Stimulated activated CD4-positive, alpha-beta T cell treated with anti-CD3 and anti-CD28 coated beads, Interleukin-12 subunit alpha, Interleukin-12 subunit beta, amount 100 ng/mL, for 4 hours (primary cell): ENCODE results near the gene PANK3.
A peak's percentile ranks its signal among the peaks of the same experiment; 100 is the strongest.
"Not testable (repeated sequence)": the region's sequence is repeated elsewhere in the genome, so short reads cannot be mapped to it uniquely, and the experiment has no call there.

Source experiments
- DNase-seq: peaks from one replicate; pipeline ENCODE4 v3.0.0-alpha.2; 2020

PANK3 gene

DNA sequence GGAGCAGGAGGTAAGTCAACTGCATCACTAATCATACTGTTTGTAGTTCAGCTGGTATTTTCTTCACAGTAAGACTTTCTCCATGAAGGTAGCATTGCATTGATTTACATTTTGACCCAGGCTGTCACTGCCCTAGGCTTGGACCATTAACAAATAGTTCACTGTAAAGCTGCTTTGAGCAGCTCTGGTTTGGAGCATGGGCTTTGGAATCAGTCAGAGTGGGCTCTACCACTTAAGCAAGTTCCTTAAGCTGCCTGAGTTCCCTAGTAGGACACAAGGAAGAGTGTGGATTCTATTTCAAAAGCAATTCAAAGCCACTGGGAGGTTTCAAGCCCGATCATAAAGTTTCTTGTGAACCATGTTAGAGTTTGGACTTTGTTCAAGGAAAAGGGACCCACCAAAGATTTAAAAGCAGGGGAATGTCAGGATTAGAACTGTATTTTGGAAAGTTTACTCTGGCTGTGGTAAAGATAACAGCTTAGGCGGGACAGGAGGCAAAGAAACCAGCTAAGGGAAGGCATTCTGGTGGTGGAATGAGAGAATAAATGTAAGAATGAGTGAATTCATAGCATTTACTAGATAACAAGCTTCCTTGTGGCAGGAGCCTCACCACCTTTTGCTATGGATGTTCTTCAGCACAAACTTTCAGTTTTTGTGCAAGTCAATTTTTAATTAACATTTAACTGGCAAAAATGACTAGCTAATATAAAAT lies 12.3 kb upstream of the PANK3 start:
- no peak for DNase-seq

DNA sequence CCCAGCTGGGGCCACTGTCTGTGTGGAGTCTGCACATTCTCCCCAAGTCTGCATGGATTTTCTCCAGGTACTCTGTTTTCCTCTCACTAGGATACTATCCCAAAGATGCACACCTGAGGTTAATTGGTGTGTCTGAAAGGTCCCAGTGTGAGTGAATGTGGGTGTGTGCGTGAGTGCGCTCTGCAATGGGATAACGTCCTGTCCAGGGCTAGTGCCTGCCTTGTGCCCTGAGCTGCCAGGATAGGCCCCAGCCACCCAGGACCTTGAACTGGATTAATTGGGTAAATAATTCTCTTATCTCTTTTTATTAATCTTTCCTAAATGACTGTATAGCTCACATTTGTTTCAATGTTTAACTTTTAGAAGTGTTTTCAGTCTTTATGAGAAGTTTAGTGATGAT lies 11.5 kb upstream of the PANK3 start:
- no peak for DNase-seq

DNA sequence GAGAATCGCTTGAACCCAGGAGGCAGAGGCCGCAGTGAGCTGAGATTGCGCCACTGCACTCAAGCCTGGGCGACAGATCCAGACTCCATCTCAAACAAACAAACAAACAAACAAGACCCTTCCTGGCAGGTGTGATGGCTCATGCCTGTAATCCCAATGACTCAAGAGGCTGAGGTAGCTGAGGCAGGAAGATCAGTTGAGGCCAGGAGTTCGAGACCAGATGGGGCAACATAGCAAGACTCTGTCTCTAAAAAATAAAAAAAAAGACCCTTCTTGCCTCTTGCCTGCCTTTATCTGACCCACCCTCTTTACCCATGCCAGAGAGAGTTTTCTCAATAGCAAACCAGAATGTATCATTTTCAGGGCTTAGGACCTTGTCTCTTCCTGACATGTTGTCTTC lies 8.8 kb upstream of the PANK3 start:
- no peak for DNase-seq

DNA sequence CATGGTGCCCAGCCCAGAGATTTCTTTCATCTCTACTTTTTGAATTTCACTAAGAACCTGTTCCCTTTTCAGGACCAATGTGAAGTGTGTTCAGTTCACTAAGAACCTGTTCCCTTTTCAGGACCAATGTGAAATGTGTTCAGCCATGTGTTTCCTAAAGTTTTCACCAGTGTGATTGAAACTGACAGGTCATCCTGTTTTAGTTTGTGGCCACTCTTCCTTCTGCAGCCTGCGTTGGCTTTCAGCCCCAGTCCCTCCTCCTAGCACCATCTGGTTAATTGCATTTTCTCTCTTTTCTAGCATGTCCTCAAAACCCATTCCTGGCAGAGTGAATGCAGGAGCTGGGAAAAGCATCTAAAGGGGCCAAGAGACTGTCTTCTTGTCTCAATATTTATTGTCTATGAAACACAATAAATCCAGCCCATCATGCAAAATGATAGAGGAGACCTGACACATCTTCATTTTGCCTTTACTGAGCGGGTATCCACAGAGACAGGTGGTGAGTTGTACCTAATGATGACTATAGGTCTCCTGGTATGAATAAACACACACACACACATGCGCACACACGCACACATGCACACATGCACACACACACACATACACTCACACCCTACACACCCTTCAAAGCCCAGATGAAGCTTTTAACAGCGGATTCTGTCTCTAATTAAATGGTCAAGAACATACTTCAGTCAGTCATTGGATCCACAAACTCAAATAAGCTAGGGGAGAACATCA lies 6.1 kb upstream of the PANK3 start:
- DNase-seq: no peak

DNA sequence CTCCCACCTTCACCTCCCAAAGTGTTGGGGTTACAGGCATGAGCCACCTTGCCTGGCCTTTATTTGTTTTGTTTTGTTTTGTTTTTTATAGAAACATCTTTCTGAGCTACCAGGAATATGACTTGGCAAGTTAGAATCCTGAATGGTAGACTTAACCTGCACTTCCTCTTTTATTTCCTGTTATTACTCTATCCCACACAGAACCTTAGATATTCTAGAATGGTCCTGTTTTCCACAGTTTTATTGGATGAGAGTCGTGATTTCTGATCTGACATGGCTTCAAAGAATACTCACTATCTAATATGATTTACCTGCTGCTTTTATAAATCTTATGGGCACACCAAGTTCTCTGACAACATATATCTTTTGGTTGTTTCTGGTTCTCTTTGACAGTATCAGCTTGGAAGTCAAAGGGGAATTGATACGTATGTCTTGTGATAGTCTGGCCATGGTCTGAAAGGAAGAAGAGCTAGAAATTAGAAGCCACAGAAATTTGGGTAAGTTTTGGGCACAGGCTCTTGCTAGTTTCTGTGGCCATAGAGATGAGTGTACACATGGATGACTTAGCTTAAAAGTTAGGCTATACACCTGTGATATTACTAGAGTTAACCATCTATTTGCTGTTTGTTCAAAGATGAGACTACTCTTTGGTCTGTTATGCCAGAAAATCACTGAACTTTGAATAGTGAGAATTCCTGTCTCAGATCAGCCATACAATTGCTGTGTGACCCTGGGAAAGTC lies 4.7 kb upstream of the PANK3 start:
- no peak for DNase-seq

DNA sequence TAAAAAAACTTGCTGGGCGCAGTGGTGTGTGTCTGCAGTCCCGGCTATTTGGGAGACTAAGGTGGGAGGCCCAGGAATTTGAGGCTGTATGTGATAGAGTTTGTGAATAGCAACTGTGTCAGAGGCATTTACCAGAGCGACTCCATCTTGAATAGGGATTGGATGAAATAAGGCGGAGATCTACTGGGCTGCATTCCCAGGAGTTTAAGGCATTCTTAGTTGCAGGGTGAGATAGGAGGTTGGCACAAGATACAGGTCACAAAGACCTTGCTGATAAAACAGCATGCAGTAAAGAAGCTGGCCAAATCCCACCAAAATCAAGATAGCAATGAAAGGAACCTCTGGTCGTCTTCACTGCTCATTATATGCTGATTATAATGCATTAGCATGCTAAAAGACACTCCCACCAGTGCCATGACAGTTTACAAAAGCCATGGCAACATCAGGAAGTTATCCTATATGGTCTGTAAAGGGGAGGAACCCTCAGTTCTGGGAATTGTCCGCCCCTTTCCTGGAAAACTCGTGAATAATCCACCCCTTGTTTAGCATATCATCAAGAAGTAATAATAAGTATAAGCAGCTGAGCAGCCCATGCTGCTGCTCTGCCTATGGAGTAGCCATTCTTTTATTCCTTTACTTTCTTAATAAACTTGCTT lies 1.8 kb upstream of the PANK3 start:
- DNase-seq: not testable (repeated sequence)

DNA sequence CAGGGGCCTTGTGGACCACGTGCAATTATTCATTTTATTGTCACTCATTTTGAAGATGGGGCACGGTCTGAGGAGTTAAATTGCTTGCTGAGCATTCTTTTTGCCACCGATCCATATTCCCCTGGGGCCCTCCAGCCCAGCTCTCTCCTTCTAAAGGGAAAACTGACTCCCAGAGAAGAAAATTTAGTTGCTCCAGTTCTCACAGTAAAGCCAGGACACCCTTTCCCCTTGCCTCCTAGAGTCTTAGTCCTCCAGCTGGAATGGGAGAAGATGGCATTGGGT lies 1.0 kb upstream of the PANK3 start:
- DNase-seq: no peak

DNA sequence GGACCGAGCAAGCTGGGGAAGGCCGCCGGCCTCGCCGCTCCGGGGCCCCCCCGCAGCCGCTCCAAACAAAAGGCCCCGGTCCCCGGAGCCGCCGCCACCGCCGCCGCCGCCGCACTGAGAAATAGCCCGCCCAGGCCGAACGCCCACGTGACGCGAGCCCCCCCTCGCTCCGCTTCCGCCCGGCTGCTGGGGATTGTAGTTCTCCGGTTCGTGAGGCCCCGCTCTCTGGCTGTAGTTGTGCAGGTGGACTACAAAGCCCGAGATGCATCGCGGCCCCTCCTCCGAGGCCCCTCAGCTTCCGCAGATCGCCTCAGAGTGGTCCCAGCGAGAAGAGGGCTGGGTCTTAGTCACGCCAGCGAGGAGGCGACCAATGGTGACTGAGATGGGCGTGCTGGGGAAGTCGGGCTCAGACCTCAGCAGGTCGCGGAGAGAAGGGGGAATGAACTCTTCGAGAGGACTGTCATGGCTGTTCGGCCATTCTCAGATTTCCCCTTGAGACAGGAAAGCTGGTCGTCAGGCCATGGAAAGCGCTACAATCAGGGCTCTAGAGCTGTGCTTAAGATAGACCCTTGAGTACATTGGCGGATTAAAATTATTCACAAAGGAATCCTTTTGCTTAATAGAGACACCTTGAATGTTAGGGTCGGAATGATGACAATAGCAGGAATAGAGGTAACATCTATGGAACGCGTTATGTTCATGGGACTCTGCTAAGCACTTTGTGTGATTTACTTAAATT lies 489 bp upstream of the PANK3 start:
- DNase-seq: peak; percentile 93

DNA sequence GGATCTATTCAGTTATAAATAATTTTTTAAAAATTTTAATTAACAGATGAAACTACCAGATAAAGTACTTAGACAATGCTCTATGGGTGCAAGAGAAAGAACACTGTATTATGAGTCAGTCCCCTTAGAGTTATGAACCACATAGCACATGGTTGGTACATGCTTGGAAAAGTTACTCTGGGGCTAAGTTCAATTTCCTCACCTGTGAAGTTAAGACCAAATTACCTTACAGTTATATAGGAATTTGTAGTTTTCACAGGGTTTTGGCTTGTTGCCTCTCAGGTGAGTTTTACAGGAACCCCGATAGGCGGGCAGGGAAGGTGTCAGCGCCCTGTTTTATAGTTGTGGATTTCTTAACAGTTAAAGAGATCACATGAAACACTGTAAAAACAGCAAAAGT lies 1.2 kb downstream of the PANK3 start:
- DNase-seq: no peak

DNA sequence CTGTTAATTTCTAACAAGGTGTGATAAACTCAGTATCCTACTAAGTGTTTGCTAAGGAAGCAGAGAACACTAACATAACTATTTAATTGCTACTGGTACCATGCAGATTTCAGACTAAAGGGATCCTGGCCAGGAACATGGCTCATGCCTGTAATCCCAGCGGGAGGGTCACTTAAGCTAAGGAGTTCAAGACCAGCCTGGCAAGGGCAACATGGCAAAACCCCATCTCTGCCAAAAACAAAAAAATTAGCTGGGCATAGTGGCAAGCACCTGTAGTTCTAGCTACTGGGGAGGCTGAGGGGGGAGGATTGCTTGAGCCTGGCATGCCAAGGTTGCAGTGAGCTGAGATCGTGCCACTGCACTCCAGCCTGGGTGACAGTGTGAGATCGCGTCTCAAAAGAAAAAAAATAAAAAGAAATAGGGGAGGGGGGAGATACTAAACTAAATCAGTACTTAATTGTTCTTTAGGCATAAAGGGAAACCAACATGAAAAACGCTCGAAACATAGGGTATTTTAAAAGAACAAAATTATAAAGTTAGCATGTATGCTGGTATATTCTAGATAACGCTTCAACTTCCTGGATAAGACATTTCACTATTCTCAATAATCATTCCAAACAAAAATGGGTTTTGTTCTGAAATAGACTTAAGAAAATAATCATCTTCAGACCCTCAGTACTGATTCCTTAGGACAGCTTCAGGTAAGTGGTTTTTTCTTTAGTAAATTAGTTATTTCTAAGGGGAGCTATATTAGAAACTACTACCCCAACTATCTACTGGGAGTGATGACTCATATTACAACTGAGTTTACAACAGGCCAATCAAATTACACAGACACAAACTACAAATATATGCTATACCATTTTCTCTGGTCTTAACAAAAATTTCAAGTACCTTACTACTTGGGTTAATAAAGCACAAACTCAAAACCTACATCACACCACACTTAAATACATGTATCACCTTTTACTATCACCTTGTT lies 3.5 kb downstream of the PANK3 start:
- DNase-seq: no peak

DNA sequence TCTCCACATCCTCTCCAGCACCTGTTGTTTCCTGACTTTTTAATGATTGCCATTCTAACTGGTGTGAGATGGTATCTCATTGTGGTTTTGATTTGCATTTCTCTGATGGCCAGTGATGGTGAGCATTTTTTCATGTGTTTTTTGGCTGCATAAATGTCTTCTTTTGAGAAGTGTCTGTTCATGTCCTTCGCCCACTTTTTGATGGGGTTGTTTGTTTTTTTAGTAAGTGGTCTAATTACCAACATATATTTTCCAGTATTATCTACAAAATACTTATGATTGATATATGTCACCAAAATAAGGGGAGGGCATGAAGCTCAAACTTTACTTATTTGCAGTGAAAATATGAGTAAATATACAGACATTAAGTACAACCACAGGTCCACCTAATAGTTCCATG lies 5.0 kb downstream of the PANK3 start:
- DNase-seq: not testable (repeated sequence)

DNA sequence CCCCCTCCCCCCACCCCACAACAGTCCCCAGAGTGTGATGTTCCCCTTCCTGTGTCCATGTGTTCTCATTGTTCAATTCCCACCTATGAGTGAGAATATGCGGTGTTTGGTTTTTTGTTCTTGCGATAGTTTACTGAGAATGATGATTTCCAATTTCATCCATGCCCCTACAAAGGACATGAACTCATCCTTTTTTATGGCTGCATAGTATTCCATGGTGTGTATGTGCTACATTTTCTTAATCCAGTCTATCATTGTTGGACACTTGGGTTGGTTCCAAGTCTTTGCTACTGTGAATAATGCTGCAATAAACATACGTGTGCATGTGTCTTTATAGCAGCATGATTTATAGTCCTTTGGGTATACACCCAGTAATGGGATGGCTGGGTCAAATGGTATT lies 5.5 kb downstream of the PANK3 start:
- DNase-seq: not testable (repeated sequence)

DNA sequence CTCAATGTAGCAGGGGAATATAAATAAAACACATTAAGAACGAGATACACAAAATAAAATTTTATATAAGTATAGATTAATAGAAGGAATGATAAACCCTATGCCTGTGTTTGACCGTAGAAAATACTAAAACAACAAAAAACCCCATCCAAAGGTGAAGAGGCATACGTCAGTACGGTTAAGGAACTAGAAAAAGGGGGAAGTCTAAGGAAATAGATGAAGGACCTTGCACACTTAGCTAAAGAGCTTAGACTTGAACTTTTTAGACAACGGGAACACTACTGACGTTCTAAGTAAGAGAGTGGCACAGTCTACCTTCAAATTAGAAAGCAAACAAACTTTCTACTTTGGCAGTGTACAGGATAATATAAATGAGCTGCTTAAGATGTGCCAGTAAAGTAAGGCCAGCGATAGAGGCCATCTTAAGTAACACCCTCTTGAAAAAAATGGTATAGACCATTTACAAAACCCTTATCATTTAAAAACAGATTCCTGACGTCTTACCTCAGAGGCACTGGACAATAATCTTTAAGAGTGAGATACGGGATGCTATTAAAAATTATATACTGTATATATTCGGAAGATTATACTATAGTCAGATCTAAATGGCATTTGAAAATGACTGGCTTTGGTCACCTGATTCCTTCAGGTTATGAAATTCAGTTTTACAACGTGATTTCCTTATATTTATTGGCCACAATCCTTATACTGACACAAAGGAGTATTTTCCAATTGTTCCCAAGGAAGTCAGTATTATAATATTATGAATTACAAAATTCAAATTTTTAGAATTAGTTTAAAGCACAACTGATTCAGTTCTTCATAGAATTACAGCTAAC lies 8.5 kb downstream of the PANK3 start:
- no peak for DNase-seq

DNA sequence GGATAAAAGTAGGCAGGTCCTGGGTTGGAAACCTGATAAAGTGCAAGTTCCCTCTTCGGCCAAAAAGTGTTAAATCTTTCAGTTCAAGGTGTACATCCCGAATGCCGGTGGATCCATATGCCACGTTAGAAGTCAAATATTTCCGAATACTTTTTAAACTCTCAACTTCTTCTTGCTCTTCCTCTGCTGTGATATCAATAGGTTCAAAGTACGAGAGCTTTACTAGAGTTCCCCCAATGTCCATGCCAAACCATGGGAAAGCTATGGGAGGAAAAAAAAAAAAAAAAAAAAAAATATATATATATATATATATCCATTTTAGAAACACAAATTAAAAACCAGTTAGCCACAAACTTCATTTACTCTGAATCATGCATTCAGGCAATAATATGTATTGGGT lies 10.4 kb downstream of the PANK3 start:
- no peak for DNase-seq

DNA sequence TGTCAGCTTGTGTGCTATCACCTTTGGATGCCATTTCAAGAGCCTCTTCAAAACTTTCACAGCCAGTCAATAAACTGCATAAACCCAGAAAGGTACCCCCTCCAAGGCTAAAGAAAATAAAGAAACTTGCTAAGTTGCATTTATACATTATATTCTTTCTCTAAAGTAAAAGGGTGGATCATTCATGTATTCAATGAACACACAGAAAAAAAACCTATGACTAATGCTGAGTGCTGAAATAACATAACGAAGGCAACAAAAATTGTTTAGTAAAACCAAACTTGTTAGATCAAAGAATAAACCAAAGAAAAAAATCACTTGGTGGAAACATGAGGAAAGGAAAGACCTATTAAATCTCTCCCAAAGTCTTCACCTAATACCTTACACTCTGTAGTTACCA lies 15.2 kb downstream of the PANK3 start:
- DNase-seq: no peak

DNA sequence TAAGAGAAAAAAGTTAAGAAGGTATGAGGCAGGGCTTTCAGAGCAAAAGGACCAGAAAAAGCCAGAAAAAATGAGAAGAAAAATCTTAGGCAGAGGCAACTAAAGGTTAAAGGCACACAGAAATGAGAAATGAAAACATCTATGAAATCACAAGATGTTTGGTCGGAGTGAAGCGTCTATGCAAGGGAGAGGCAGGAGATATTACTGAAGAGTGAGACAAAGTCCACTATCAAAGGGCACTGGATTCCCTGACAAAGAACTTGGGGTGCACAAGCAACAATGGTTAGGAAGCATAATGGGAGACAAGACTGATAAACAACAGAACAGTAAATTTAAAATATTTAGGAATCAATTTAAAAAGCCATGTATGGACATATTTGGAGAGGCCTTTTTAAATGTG lies 16.9 kb downstream of the PANK3 start:
- DNase-seq: no peak

DNA sequence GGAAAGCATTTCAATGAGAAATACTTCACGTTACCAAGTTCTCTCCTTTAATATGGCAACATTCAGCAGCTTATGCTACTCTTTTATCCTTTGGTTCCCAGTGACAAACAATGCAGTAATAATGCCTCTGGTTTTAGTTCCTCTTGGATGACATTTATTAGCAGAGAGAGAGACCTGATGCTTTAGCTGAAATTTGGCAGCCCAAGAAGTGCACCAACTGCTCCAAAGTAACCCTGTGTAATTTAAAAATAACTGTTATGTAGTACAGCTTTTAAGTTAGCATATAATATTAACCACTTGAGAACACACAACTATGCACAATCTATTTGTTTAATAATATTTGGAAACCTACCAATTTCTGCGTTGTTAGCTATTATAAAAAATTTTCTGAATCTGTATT lies 21.8 kb downstream of the PANK3 start:
- no peak for DNase-seq

DNA sequence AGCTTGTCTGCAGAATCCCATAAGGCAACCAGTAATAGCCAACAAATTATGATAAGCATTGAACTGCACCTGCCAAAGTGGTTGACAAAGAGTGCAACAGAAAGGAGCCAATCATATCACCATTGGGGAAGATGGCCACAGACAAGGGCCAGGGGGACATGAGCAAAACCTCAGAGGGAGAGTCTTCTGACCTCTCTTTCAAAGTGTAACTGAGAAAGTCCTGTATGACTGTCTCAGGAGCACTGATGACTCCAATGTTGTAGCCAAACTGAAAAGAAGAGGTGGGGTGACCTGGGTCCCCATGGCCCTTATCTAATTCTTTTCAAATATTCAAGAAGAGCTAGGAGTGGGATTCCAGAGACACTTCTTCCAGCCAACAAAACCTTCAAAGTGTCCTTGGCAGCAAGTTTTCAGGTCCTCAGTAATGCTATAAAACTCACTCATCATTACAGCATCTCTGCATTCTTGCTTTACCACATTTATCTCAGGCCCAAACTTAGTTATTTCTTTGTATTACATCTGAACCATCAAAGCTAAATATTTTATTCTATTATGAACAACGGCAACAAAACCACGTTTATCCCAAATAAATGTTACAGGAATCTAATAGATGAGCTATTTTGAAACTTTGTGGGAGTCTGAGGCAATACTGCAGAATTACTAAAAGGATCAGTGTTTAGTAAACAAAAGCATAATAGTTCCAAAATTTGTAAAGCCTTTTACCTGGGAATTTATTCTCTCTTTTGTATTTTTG lies 25.6 kb downstream of the PANK3 start:
- DNase-seq: no peak

DNA sequence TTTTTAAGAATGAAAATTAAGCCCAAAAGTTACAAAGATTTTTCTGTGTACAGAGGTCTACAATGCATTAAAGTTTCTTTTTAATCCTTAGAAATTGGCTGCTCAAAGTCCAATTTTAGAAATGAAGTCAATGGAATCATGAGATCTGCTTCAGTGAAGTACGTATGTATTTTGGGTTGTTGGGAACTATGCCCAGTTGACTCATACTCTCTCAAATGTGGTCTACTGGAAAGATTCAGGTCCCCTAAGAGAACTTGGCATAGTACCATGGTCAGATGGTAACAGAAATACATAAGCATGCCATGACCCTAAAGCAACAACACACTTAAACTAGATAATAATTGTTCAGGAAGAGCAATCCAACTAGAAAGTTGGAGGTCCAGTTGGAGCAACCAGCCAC lies 27.0 kb downstream of the PANK3 start:
- DNase-seq: no peak

DNA sequence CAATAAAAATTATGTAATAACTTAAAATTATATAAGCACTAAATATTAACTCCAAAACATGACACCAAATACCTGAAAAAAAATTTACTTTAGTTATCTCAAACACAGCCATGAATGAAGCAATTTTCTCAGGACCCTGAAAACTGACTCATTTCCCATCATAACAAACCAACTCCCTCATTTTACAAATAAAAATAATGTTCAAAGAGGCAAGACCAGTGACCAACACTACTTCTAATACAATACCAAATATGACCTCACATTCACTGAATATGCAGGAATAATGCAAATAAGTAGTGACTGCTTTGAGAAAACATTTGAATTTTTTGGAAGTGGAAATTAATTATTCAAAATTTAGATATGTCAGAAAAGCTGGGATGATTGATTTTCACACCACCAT lies 28.5 kb downstream of the PANK3 start:
- no peak for DNase-seq
